GM23248 (cell line): Measurements from ENCODE around the gene USP40. TPM values are rescaled to one million over a fixed set of nuclear protein-coding genes. Genes with fewer than 3 reads are reported as not detected.

Experiments
- DNase-seq: peaks from one replicate; pipeline ENCODE4 v3.0.0-alpha.2; 2015
- H2AFZ ChIP-seq: fragments of 200-600 bp; sonication (generic); 2 replicates; pipeline ENCODE4 v1.6.1; 2016; ENCODE audit warnings: antibody characterized with exemption
- H3F3A ChIP-seq: fragments of 200-600 bp; sonication (generic); 2 replicates; pipeline ENCODE4 v1.6.1; 2016; ENCODE audit warnings: mild to moderate bottlenecking, antibody characterized with exemption, mixed run types; ENCODE audit not compliant: insufficient read depth
- H3K27ac ChIP-seq: fragments of 200-600 bp; sonication (generic); 2 replicates; pipeline ENCODE4 v1.5.1; 2016; ENCODE audit warnings: mild to moderate bottlenecking
- H3K27me3 ChIP-seq: fragments of 200-600 bp; sonication (generic); replicated peaks from 2 replicates; pipeline ENCODE4 v1.6.1; 2016; ENCODE audit warnings: mild to moderate bottlenecking; ENCODE audit not compliant: insufficient read depth
- H3K36me3 ChIP-seq: fragments of 200-600 bp; sonication (generic); 2 replicates; pipeline ENCODE4 v1.6.1; 2016; ENCODE audit warnings: low read depth, mild to moderate bottlenecking
- H3K4me1 ChIP-seq: fragments of 200-600 bp; sonication (generic); 2 replicates; pipeline ENCODE4 v1.6.1; 2016; ENCODE audit warnings: mild to moderate bottlenecking; ENCODE audit not compliant: insufficient read depth
- H3K4me2 ChIP-seq: fragments of 200-600 bp; sonication (generic); one replicate; pipeline ENCODE4 v1.6.1; 2016; ENCODE audit warnings: mild to moderate bottlenecking; ENCODE audit not compliant: unreplicated experiment
- H3K4me3 ChIP-seq: fragments of 200-600 bp; sonication (generic); 2 replicates; pipeline ENCODE4 v1.5.1; 2016; ENCODE audit warnings: mild to moderate bottlenecking
- H3K79me2 ChIP-seq: fragments of 200-600 bp; sonication (generic); 2 replicates; pipeline ENCODE4 v1.6.1; 2016; ENCODE audit warnings: mild to moderate bottlenecking; ENCODE audit not compliant: insufficient read depth
- H3K9ac ChIP-seq: fragments of 200-600 bp; sonication (generic); 2 replicates; pipeline ENCODE4 v1.6.1; 2016; ENCODE audit warnings: mild to moderate bottlenecking
- H3K9me2 ChIP-seq: fragments of 200-600 bp; sonication (generic); 2 replicates; pipeline ENCODE4 v1.6.1; 2016; ENCODE audit warnings: mixed run types, mild to moderate bottlenecking, moderate library complexity; ENCODE audit not compliant: insufficient read depth
- H3K9me3 ChIP-seq: fragments of 200-600 bp; sonication (generic); one replicate; pipeline ENCODE4 v1.6.1; 2017; ENCODE audit warnings: low read depth
- H4K20me1 ChIP-seq: fragments of 200-600 bp; sonication (generic); 2 replicates; pipeline ENCODE4 v1.6.0; 2016; ENCODE audit not compliant: insufficient read depth
- EZH2 ChIP-seq: fragments of 200-600 bp; sonication (generic); IDR thresholded peaks from 2 replicates; pipeline ENCODE4 v1.6.1; 2018; ENCODE audit warnings: antibody characterized with exemption, mild to moderate bottlenecking; ENCODE audit not compliant: insufficient read depth, poor library complexity, severe bottlenecking
- EZH2phosphoT487 ChIP-seq: fragments of 200-600 bp; sonication (generic); IDR thresholded peaks from 2 replicates; pipeline ENCODE4 v1.6.1; 2018; ENCODE audit warnings: antibody characterized with exemption, moderate library complexity, mild to moderate bottlenecking, low read depth; ENCODE audit not compliant: insufficient read depth
- WGBS, 2 experiments: methylation state at CpG; one replicate each; pipeline ENCODE4 v1.1.6; 2015 to 2017; ENCODE audit warnings: low lambda C conversion rate in 2 of 2, low coverage in 1 of 2; ENCODE audit errors: missing lambda C conversion rate in 2 of 2; 5-methylcytosine and 5-hydroxymethylcytosine counted together
- in situ Hi-C: fragments of 300-500 bp; cut with MboI; formaldehyde crosslinking; loops from 2 replicates; pipeline ENCODE4 v1.15.0; 2020
- polyA plus RNA-seq: library from polyadenylated mRNA; unstranded; fragments of >200 nt; fragmentation: Nextera tagmentation; extraction: Ambion mirVana; gene quantifications from 2 replicates; pipeline ENCODE4 v1.2.1, GENCODE V29; 2016
- total RNA-seq: library from RNA; depleted of rRNA; stranded (reverse); fragments of >200 nt; shearing (Covaris generic); gene quantifications from 2 replicates; pipeline ENCODE4 v1.2.3, GENCODE V29; 2014

USP40 gene
- total and polyA plus RNA-seq, 2 experiments from 2014 or later = 25.1 to 31.0 TPM

DNA sequence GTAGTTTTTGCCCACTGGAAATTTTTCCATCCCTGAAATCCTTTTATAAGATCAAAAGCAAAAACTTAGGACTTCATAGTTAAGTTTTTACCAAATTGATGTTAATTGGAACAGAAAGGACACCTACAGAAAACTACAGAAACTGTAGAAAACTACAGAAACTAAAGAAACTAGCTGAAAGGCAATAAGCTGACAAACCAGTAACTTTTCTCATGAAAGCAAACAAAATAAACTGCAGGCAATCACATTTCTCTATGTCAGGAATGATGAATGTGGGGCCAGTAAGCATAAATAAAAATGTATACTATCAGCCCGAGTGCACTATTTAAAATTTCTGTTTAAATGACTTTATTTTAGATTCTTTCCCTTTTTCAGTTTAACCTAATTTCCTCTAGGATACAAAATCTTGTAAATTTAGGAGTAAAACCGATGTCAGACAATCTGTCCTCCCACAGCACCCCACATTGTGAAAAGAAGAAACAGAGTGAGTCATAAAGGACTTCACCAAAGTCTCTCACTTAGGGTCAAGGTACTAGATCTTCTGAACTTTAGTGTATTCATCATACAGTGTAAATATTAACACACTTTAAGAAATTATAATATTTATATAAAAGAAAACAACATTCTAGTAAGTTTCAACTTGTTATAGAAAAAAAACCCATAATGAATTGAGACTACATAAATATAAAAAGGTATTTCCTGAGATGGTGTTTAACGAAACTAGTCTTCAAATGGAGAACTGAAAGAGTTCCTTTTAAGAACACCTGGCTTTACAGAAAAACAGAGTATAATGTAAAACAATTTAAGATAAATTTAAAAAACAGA lies 46.6 kb downstream of the USP40 start:
- Histone ChIP-seq H2AFZ (no peak overlapping the region), H3K9me2 (no peaks in the 10 kb centered on the region), H3K27ac (no peak overlapping the region), H4K20me1 (no peaks in the 10 kb centered on the region), H3K9ac (no peak overlapping the region), H3K36me3 (peaks cover 47% of the 10 kb centered on the region), H3K4me3 (no peak overlapping the region), H3K9me3 (no peaks in the 10 kb centered on the region), H3K27me3 (no peaks in the 10 kb centered on the region), H3K4me1 (no peaks in the 10 kb centered on the region), H3F3A (no peaks in the 10 kb centered on the region), H3K4me2 (no peak overlapping the region), H3K79me2 (no peaks in the 10 kb centered on the region)
- no peak for DNase-seq
- TF ChIP-seq EZH2 (no peak), EZH2phosphoT487 (no peak)
- WGBS, 2 experiments = 97 to 98% methylated on average over 3 of the region's 3 CpGs
- in situ Hi-C loops = no loop called here

DNA sequence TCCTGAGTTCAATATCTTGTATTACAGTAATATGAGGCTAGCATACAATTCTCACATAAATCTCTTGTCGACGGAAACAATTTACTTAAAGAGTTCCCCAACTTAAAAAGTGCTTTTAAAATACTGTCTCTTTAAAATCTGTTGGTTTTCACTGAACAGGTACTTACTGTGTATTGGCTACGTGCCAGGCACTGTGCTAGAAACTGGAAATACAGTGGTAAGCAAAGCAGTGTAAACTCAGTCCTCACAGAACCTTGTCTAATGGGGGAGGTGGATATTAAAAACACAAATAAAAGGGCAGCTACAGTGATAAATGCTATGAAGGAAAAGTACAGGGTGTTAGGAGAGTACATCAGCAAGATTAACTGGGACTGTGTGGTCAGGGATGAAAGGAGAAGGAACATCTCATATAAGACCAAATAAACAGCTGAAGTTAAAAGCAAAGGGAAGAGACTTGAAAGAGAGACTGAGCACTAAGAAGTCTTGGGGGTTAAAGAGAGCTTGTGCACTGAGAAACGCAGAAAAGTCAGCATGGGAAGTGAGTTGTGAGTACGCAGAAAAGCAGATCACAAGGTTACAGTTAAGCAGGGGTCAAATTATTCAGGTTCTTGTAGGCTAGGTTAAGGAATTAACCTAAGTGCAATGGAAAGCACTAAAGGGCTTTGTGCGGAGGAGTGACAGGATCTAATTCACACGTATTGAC lies 52.5 kb downstream of the USP40 start:
- Histone ChIP-seq H3K36me3 (peaks cover 5% of the 10 kb centered on the region), H3K9ac (no peak overlapping the region), H2AFZ (no peak overlapping the region), H3K4me1 (no peaks in the 10 kb centered on the region), H4K20me1 (no peaks in the 10 kb centered on the region), H3K4me2 (no peak overlapping the region), H3K4me3 (no peak overlapping the region), H3K27ac (no peak overlapping the region), H3K27me3 (no peaks in the 10 kb centered on the region), H3F3A (no peaks in the 10 kb centered on the region), H3K9me2 (no peaks in the 10 kb centered on the region), H3K9me3 (no peaks in the 10 kb centered on the region), H3K79me2 (no peaks in the 10 kb centered on the region)
- in situ Hi-C loops = no loop called here
- no peak for DNase-seq
- no peak for TF ChIP-seq EZH2phosphoT487
- TF ChIP-seq EZH2 = no peak
- WGBS, 2 experiments = 77 to 81% methylated on average over 7 of the region's 7 CpGs

DNA sequence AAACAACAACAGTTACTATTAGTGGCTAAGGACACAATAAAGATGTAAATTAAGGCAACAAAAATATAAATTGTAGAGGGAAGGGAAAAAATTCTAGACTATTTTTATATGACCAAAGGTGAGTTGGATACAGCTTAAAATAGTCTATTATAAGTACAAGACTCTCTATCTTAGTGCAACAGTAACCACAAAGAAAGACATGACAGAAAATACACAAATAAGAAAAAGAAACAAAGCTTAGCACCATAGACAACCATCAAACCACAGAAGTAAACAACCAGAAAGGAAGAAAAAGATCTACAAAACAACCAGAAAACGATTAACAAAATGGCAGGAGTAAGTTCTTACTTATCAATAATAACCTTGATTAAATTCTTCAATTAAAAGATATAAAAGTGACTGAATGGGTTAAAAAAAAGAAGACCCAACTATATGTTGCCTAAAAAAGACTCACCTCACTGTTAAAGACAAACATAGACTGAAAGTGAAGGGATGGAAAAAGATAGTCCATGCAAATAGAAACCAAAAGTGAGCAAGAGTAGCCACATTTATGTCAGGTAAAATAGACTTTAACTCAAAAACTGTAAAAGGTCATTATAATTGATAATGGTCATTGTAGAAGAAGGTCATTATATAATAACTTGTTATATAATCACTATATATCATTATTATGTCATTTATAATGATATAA lies 62.5 kb downstream of the USP40 start:
- DNase-seq = no peak
- no peak overlapping the region for H3K4me2 ChIP-seq
- H3K4me1 ChIP-seq = no peaks in the 10 kb centered on the region
- 0 out of 2 replicates have a peak, but pooled peaks cover 4% of the 10 kb centered on the region for H4K20me1 ChIP-seq
- in situ Hi-C loops = no loop called here
- H3K36me3 ChIP-seq = peaks cover 23% of the 10 kb centered on the region; the same call in 1 of the 2 replicates
- H3F3A ChIP-seq = peaks cover 11% of the 10 kb centered on the region; the same call in 1 of the 2 replicates
- H3K9ac ChIP-seq = no peak overlapping the region
- no peak overlapping the region for H3K4me3 ChIP-seq
- H3K27ac ChIP-seq = no peak overlapping the region
- H3K9me2 ChIP-seq = no peaks in the 10 kb centered on the region
- H3K9me3 ChIP-seq = peaks cover 3% of the 10 kb centered on the region
- H2AFZ ChIP-seq = no peak overlapping the region
- 81 to 88% methylated on average over 1 of the region's 1 CpG for WGBS, 2 experiments
- no peaks in the 10 kb centered on the region for H3K79me2 ChIP-seq
- H3K27me3 ChIP-seq = no peaks in the 10 kb centered on the region
- TF ChIP-seq EZH2phosphoT487 = no peak
- TF ChIP-seq EZH2 = no peak

DNA sequence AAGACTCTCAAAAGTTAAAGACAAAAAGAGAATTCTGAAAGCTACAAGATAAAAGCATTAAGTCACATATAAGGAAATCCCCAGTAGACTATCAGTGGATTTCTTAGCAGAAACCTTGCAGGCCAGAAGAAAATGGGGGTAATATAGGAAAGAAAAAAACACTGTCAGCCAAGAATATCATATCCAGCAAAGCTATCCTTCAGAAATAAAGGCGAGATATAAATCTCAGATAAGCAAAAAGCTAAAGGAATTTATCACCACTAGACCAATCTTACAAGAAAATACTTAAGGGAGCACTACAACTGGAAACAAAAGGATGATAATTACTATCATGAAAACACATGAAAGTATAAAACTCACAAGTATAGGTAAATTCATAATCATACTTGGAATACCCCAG lies 63.1 kb downstream of the USP40 start:
- in situ Hi-C loops = no loop called here
- H3K36me3 ChIP-seq = peaks cover 24% of the 10 kb centered on the region; the same call in 1 of the 2 replicates
- 72 to 91% methylated on average over 1 of the region's 1 CpG for WGBS, 2 experiments

More for the DNA sequence above, 63.1 kb downstream of the USP40 start:
- Histone ChIP-seq H2AFZ (no peak overlapping the region), H3K9ac (no peak overlapping the region), H3K9me3 (peaks cover 3% of the 10 kb centered on the region), H3F3A (peaks cover 11% of the 10 kb centered on the region; the same call in 1 of the 2 replicates), H3K27me3 (no peaks in the 10 kb centered on the region), H4K20me1 (0 out of 2 replicates have a peak, but pooled peaks cover 4% of the 10 kb centered on the region), H3K4me2 (no peak overlapping the region), H3K79me2 (no peaks in the 10 kb centered on the region), H3K4me3 (no peak overlapping the region), H3K9me2 (no peaks in the 10 kb centered on the region), H3K4me1 (no peaks in the 10 kb centered on the region), H3K27ac (no peak overlapping the region)
- DNase-seq = no peak
- TF ChIP-seq EZH2phosphoT487 (no peak), EZH2 (no peak)
